NB4 (cell line): ENCODE data around the gene SRGN.

ENCODE experiments used
- CTCF ChIP-seq: IDR thresholded peaks from one replicate; pipeline ENCODE4 v1.5.1; 2012; ENCODE audit warnings: low read depth, low read length
- MYC ChIP-seq: IDR thresholded peaks from 2 replicates; pipeline ENCODE4 v1.6.1; 2011; ENCODE audit warnings: low read depth, low read length
- POLR2A ChIP-seq: IDR thresholded peaks from 2 replicates; pipeline ENCODE4 v1.6.1; 2011; ENCODE audit warnings: mild to moderate bottlenecking; ENCODE audit not compliant: insufficient read length; ENCODE audit errors: extremely low read depth
- TF ChIP-seq, protein P1 (sequence below): IDR thresholded peaks from 2 replicates; pipeline ENCODE4 v1.6.1; 2011; ENCODE audit warnings: low read depth, low read length

DNA sequence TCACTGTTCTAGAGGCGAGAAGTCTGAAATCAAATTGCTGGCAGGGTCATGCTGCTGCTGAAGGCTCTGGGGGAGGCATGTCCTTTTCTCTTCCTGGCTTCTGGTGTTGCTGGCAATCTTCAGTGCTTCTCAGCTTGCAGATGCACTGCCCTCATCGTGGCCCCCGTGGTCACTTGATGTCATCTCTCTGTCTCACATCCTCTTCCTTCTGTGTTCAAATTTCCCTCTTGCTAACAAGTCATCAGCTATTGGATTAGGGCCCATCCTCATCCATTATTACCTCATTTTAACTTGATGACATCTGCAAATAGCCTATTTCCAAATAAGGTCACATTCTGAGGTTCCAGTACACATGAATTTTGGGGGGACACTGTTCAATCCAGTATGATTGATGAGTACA lies 36.6 kb upstream of the SRGN start:
- TF ChIP-seq POLR2A (no peak), CTCF (no peak), MYC (peak; percentile 75)
- TF ChIP-seq, protein P1, sequence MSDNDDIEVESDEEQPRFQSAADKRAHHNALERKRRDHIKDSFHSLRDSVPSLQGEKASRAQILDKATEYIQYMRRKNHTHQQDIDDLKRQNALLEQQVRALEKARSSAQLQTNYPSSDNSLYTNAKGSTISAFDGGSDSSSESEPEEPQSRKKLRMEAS: peak; percentile 78
